GM10847 (cell line): ENCODE data around the gene CSNK1G2.

Experiments used
- POLR2A ChIP-seq: IDR thresholded peaks from 2 replicates; pipeline ENCODE4 v1.6.1; 2011; ENCODE audit not compliant: insufficient read length; ENCODE audit errors: extremely low read depth

The CSNK1G2 gene

DNA sequence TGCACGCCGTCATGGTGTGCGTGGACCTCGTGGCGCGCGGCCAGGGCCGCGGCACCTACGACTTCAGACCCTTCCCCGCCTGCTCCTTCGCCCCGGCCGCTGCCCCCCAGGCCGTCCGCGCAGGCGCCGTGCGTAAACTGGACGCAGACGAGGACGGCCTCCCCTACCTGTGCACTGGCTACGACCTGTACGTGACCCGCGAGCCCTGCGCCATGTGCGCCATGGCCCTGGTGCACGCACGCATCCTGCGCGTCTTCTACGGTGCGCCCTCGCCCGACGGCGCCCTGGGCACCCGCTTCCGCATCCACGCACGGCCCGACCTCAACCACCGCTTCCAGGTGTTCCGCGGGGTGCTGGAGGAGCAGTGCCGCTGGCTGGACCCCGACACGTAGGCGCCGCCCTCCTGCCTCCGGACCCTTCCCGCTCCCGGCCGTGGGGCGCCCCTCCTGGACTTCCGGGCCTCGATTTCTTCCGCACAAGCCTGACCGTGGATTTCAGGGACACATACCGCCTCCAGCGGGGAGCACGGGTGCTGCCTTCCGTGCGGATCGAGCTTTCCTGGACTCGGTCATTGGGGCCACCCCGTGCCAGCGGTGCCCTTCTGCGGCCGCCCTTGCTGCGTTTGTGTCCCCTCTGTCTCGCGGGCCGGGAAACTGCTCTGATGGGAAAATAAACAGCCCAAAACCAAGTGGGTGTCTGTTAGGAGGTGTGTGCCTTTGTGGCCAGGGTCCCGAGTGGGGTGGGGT is 28.0 kb upstream of the CSNK1G2 start:
- no peak for TF ChIP-seq POLR2A

DNA sequence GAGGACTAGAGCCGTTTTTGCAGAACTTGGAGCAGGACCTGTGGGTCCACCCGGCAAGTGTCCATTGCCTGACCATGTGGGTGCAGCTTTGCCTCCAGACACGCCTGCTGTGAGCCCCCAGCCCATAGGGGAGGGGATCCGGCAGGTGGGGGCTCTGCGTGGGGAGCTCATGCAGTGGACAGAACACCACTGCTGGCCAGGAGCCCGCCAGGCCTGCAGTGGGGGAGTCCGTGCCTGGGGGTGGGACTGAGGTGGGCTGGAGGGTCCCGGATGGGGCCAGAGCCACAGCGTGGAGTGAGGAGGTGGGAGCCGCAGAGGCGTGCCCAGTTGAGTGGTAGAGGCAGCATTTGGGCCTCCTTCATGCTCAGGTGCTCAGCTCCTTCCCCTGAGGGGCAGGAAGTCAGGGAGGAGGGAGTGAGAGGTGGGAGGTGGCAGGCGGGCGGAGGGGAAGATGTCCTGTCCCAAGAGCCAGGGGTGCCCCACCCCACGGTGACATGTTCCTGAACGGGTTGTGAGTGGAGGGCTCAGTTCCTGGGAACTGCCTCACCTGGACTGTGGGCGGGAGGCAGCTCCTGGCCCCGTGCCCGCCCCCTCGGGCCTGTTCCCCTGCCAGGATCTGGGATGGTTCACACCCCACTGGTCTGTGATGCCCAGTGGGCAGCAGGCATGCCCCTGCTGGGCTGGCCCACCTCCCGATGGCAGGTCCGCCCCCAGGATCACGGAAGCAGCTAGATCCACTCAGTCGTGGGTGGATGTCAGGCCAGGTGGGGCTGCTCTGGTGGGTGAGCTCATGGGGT is 27.0 kb upstream of the CSNK1G2 start:
- TF ChIP-seq POLR2A: no peak

DNA sequence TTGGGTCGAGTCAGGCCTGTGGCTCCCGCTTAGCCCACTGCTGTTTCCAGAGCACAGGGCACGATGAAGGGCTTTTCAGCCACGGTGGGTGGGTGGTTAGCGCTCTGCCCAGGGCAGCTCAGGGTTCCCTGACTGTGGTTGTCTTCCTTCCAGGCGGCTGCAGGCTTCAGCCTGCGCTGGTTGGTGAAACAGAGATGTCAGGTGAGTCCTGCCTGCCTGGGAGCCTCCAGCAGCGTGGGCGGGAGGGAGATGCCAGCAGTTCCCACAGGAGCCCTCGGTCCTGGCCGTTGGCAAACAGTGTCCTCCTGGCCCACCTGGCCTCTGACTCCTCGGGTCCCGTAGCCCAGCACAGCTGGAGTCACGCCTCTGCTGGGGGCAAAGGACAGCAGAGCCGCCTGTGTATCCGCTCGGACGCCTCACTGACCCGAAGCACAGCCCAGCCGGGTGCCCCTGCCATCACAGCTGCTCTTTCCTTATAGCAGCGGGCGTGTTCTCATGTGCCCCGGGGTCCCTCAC is 26.1 kb upstream of the CSNK1G2 start:
- no peak for TF ChIP-seq POLR2A

DNA sequence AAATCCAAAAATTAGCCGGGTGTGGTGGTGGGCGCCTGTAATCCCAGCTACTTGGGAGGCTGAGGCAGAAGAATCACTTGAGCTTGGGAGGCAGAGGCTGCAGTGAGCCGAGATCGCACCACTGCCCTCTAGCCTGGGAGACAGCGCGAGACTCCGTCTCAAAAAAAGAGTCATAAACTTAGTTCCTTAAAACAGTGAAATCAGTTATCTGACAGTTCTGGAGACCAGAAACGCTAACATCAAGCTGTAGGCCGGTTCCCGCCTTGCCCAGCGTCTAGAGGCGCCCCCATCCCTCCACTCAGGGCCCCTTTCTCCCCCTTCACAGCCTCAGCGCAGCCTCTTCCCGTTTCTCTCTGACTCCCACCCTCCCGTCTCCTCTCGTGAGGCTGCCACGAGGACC is 23.8 kb upstream of the CSNK1G2 start:
- no peak for TF ChIP-seq POLR2A

DNA sequence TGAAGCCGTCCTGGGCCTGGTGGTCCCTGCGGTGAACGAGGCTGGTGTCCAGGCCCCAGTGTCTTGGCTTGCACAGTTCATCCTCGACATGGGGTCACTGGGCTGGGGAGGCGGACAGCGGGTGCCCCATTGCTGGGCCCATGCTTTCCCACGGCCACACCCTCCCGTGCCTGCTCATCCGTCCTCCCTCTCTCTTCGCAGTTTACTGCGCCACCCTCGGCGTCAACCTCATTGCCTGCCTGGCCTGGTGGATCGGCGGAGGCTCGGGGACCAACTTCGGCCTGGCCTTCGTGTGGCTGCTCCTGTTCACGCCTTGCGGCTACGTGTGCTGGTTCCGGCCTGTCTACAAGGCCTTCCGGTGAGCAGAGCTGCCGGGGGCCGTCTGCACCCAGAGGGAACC is 23.0 kb upstream of the CSNK1G2 start:
- TF ChIP-seq POLR2A: no peak

DNA sequence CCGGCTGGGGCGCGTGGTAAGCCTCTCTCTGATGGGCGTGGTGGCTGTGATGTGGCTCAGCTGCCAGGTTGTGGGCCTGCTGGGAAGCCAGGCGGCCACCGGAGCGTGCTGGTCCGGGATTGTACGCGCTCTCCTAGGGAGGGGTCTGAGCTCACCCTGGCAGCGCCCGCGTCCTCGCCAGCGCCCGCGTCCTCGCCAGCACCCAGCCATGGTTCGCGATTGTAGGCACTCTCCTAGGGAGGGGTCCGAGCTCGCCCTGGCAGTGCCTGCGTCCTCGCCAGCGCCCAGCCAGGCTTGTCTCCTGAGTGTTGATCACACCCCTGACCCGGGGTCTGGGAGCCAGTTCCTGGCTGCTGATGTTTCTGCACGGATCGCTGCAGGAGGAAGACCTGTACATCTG is 22.0 kb upstream of the CSNK1G2 start:
- no peak for TF ChIP-seq POLR2A

DNA sequence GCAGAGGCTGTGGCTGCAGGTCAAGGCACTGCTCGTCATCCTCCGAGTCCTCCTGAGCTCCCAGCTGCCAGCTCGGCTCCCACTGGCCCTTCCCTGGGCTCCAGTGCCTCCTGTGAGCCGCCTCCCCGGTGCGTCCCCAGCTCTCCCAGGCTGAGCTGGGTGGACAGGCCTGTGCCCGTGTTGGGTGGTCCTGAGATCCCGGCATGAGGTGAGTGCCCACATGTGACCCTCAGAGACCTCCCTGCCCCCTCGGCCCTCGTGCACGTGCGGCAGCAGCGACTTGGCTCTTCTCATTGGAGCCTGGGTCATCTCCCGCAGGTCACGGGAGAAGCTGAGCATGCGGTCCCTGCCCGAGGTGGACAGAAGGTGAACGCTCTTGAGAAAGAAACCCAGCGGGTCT is 20.3 kb upstream of the CSNK1G2 start:
- no peak for TF ChIP-seq POLR2A

DNA sequence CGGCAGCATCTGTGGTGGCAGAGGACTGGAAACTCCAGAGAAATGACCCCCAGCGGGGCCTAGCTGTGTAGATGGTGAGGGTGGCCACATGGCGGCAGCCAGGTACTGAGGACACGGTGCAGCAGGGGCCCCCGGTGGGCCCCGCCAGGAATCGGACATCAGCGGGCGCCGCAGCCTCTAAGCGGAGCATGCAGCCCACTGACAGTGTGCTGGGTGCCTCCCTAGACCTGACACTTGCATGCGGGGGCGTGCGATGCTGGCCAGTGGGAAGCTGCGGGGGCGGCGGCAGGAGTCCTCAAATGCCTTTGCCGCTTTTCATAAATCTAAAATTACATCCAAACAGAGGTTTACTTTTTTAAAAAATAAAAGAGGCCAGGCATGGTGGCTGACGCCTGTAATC is 19.6 kb upstream of the CSNK1G2 start:
- TF ChIP-seq POLR2A: no peak

DNA sequence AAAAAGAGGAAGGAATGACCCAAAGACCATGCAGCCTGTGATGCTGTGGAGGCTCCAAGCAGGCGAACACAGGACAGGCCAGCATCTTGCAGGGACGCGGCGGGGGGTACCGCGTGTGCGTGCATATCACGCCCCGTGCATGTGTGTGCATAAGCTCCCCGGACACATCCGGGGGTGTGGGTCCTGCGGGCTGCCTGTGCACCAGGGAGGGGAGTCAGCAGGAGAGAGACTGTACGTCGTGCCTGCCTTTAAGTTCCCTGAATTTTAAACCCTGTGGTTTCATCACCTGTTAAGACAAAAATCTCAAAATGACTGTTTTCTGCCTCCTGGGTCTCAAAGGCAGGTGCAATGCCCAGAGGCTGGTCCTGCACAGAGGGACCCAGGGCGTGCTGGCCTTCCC is 19.1 kb upstream of the CSNK1G2 start:
- no peak for TF ChIP-seq POLR2A

DNA sequence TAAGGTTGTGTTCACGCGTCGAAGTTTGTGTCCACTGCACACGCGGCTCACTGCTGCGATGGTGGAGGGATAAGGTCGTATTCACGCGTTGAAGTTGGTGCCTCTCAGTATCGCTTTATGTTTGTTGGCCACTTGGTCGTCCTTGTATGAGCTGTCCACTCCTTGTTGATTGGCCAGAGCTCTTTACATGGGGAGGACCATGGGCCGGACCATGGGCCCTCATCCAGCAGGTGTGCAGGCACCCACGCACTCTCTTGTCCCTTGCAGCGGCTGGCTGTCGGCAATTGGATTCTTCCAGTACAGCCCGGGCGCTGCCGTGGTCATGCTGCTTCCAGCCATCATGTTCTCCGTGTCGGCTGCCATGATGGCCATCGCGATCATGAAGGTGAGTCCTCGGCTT is 18.2 kb upstream of the CSNK1G2 start:
- TF ChIP-seq POLR2A: no peak

DNA sequence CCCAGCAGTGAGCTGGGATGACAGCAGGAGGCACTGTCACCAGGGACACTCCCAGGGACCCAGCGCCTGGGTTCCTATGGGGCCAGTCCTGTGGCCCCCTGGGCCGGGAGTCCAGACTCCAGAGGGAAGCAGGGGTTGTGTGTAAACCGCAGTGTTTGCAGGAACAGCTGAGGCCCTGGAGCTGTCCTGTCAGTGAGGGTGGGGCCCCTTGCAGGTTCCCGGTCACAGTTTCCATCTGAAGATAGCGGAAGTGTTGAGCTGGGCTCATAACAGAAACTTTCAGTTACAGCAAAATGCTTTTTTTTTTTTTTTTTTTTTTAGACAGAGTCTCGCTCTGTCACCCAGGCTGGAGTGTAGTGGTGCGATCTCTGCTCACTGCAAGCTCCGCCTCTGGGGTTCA is 17.7 kb upstream of the CSNK1G2 start:
- no peak for TF ChIP-seq POLR2A

DNA sequence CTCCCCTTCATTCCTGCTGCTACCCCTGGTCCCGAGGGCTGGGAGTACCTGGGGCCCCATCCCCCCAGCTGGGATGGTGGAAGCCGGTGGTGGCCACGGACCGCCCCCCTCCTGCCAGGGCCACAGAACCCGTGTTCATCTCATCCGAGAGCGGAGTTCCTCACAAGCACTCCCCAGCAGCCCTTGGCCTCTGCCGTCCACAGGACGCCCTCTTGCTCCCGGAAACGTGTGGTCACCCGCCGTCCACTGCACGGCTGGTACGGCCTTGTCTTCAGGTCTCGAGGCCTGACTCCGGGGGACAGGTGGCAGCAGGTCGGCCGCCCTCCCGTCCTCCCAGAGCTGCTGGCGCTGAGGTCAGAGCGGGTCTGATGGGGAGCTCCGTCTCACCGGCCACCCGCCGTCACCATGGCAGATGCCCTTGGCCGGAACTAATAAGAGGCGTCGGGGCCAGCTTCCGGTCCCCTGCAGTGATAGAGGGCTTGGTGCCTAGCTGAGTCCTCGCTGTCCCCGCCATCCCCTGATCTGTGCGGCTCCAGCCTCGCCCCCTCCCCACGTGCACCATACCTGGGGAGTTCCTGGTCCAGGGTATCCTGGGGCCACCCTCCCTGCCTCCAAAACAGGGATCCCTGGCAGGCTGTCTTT is 16.5 kb upstream of the CSNK1G2 start:
- TF ChIP-seq POLR2A: no peak

DNA sequence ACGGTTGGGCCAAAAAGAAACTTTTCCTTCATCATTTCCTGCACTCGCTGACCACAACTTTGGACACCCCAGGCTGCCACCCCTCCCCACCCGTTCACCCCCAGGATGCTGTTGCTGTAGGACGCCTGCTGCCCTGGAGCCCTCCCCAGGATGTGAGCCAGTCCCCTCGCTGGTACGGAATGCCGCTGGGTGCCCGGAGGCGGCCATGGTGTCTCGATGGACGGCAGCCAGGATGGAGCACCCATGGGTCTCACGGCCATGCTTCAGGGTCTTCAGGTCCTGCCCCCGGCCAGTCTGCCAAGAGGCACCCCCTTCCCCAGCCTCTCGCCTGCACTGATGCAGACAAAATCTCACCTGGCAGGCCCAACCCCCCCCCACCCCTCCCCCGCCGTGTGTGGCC is 15.4 kb upstream of the CSNK1G2 start:
- no peak for TF ChIP-seq POLR2A

DNA sequence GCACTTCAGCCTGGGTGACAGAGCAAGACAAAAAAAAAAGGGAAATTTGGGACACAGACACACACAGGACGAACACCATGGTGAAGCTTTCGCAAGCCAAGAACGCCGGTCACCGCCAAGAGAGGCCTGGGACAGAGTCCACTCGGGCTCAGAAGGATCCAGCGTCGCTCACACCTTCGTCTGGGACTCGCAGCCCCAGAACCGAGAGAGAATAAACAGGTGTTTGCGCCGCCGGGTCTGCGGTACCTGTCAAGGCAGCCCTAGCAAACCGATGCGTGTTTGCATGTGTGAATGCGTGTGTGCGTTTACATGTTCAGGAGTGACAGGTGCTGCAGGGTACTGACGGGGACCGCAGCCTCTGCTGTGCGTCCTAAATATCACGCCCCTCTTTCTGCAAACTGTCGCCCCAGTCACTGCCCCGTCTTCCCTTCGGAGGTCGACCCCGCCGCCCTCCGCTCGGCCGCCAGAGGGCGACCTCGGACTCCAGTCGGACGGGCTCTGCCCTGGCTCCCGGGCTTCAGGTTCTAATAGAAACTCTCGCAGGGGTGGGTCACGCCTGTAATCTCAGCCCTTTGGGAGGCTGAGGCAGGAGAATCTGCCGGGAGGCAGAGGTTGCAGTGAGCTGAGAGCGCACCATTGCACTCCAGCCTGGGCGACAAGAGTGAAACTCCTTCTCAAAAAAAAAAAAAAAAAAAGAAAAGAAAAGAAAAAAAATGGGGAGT is 11.8 kb upstream of the CSNK1G2 start:
- no peak for TF ChIP-seq POLR2A

DNA sequence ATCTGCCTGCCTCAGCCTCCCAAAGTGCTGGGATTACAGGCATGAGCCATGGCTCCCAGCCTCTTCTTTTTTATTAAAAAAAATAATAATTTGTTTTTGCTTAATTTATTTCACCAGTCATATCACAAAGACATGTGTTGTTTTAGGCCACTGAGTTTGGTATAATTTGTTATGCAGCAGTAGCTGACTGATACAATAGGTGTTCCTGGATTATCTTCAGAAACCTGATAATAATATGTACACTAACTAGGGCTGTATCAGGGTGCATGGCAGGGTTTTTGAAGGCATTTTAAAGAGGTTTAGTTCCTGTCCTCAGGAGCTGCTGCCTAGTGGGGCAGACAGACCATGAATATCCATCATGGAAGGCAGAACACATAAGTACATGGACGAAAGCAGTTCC is 9.5 kb upstream of the CSNK1G2 start:
- no peak for TF ChIP-seq POLR2A
